Activated CD8-positive, alpha-beta memory T cell treated with anti-CD3 and anti-CD28 coated beads, Interleukin-2, amount 50 U/mL, for 1 hour (primary cell): ENCODE results near the gene NEIL1.
"Not testable (repeated sequence)": the region's sequence is repeated elsewhere in the genome, so short reads cannot be mapped to it uniquely, and the experiment has no call there.

Experiments used
- DNase-seq: peaks from one replicate; pipeline ENCODE4 v3.0.0-alpha.2; 2020; ENCODE audit errors: extremely low read depth

Gene NEIL1

GRCh38 chr15:75371901-75372688 is 25.3 kb downstream of the NEIL1 start:
- no peak for DNase-seq

- no peak for DNase-seq
Measured at GRCh38 chr15:75380773-75381172, 33.9 kb downstream of the NEIL1 start.

- not testable (repeated sequence) for DNase-seq
Measured at GRCh38 chr15:75383986-75384385, 37.1 kb downstream of the NEIL1 start.

GRCh38 chr15:75389791-75390382 is 43.0 kb downstream of the NEIL1 start:
- DNase-seq, result no peak

- DNase-seq, result no peak
Measured at GRCh38 chr15:75397494-75397893, 50.7 kb downstream of the NEIL1 start.

GRCh38 chr15:75403892-75404291 is 57.1 kb downstream of the NEIL1 start:
- no peak for DNase-seq
